SK-N-SH (cell line): ENCODE data around the gene PDE10A. TPM values are rescaled to one million over a fixed set of nuclear protein-coding genes. Genes with fewer than 3 reads are reported as not detected.

Source experiments
- CTCF ChIA-PET: fragments of 300-600, 350-600 bp; formaldehyde crosslinking; extraction: SDS; loops from one replicate; lab custom pipeline; 2021; lab: Yijun Ruan, JAX
- POLR2A ChIA-PET: fragments of 350-600 bp; sonication (Branson Sonifier 250); formaldehyde crosslinking; extraction: SDS; loops from one replicate; lab custom pipeline; 2020; ENCODE audit warnings: antibody characterized with exemption, inconsistent platforms; lab: Yijun Ruan, JAX
- DNase-seq: peaks from one replicate; pipeline ENCODE4 v3.0.0; 2012
- H2AFZ ChIP-seq: fragments of 200-600 bp; sonication (generic); 2 replicates; pipeline ENCODE4 v1.8.1; 2016; ENCODE audit warnings: antibody characterized with exemption, mild to moderate bottlenecking, low read depth
- H3F3A ChIP-seq: fragments of 200-600 bp; sonication (generic); replicated peaks from 2 replicates; pipeline ENCODE3; 2016; ENCODE audit warnings: antibody characterized with exemption, mild to moderate bottlenecking; ENCODE audit not compliant: insufficient read depth
- H3K27ac ChIP-seq, 2 experiments: fragments of 200-500 bp in 1 of 2; fragments of 200-600 bp in 1 of 2; sonication (Bioruptor generic) in 1 of 2; sonication (generic), shearing (Covaris generic) in 1 of 2; 2 replicates each; pipeline versions ENCODE4 v1.5.1 to v1.6.1; 2014 to 2016; ENCODE audit warnings: low read depth in 2 of 2, inconsistent platforms in 1 of 2, low read length in 1 of 2, mild to moderate bottlenecking in 1 of 2, mixed read lengths in 1 of 2
- H3K27me3 ChIP-seq: fragments of 200-600 bp; sonication (generic), shearing (Covaris generic); 2 replicates; pipeline ENCODE4 v1.6.1; 2016; ENCODE audit warnings: mixed run types; ENCODE audit not compliant: insufficient read depth
- H3K36me3 ChIP-seq, 2 experiments: fragments of 200-500 bp in 1 of 2; fragments of 200-600 bp in 1 of 2; sonication (Bioruptor generic) in 1 of 2; sonication (generic) in 1 of 2; replicated peaks in 1 of 2; 2 replicates each; pipeline versions ENCODE3 to v1.5.1; 2014 to 2016; ENCODE audit warnings: low read length in 1 of 2, mild to moderate bottlenecking in 1 of 2; ENCODE audit not compliant: insufficient read depth in 2 of 2, control insufficient read depth in 1 of 2
- H3K4me1 ChIP-seq, 2 experiments: fragments of 200-500 bp in 1 of 2; fragments of 200-600 bp in 1 of 2; sonication (Bioruptor generic) in 1 of 2; sonication (generic), shearing (Covaris generic) in 1 of 2; 2 replicates each; pipeline versions ENCODE4 v1.5.1 to v1.6.1; 2014 to 2016; ENCODE audit warnings: low read depth in 1 of 2, low read length in 1 of 2, mixed run types in 1 of 2; ENCODE audit not compliant: insufficient read depth in 2 of 2, control insufficient read depth in 1 of 2
- H3K4me2 ChIP-seq: fragments of 200-600 bp; sonication (generic), shearing (Covaris generic); 2 replicates; pipeline ENCODE4 v1.6.1; 2017; ENCODE audit warnings: mixed run types
- H3K4me3 ChIP-seq, 2 experiments: fragments of 200-500 bp in 1 of 2; fragments of 200-600 bp in 1 of 2; sonication (Bioruptor generic) in 1 of 2; sonication (generic), shearing (Covaris generic) in 1 of 2; 2 replicates each; pipeline versions ENCODE4 v1.5.1 to v1.8.1; 2014 to 2016; ENCODE audit warnings: low read depth in 2 of 2, inconsistent platforms in 1 of 2, low read length in 1 of 2, mild to moderate bottlenecking in 1 of 2, mixed read lengths in 1 of 2, moderate library complexity in 1 of 2
- H3K79me2 ChIP-seq: fragments of 200-600 bp; sonication (generic); 2 replicates; pipeline ENCODE4 v1.8.1; 2017; ENCODE audit warnings: mild to moderate bottlenecking; ENCODE audit not compliant: insufficient read depth
- H3K9ac ChIP-seq: fragments of 200-600 bp; sonication (generic); 2 replicates; pipeline ENCODE4 v1.6.1; 2017; ENCODE audit warnings: mixed run types
- H3K9me2 ChIP-seq: fragments of 200-600 bp; sonication (generic); 2 replicates; pipeline ENCODE4 v1.6.1; 2017; ENCODE audit warnings: mixed run types
- H3K9me3 ChIP-seq: fragments of 200-600 bp; sonication (generic); 2 replicates; pipeline ENCODE4 v1.6.1; 2017; ENCODE audit warnings: mixed run types, mild to moderate bottlenecking, moderate library complexity
- H4K20me1 ChIP-seq: fragments of 200-600 bp; sonication (generic); 2 replicates; pipeline ENCODE4 v1.6.1; 2017; ENCODE audit warnings: mild to moderate bottlenecking, mixed run types; ENCODE audit not compliant: insufficient read depth
- ELF1 ChIP-seq: IDR thresholded peaks from 2 replicates; pipeline ENCODE4 v1.4.0; 2012
- EP300 ChIP-seq, 2 experiments: IDR thresholded peaks; 2 replicates each; pipeline versions ENCODE4 v1.4.0 to v1.6.1; 2012; ENCODE audit warnings: borderline replicate concordance in 1 of 2, low read depth in 1 of 2, low read length in 1 of 2
- EZH2phosphoT487 ChIP-seq: fragments of 200-600 bp; sonication (generic); IDR thresholded peaks from 2 replicates; pipeline ENCODE4 v1.6.1; 2017; ENCODE audit warnings: low read depth, mixed run types, mild to moderate bottlenecking, antibody characterized with exemption, moderate library complexity, borderline replicate concordance
- FOXM1 ChIP-seq: IDR thresholded peaks from 2 replicates; pipeline ENCODE4 v1.4.0; 2012; ENCODE audit warnings: low read depth, mild to moderate bottlenecking
- GABPA ChIP-seq: IDR thresholded peaks from 2 replicates; pipeline ENCODE4 v1.4.0; 2012; ENCODE audit warnings: low read depth, mild to moderate bottlenecking
- JUND ChIP-seq: IDR thresholded peaks from 2 replicates; pipeline ENCODE4 v1.4.0; 2012
- MEF2A ChIP-seq: IDR thresholded peaks from 2 replicates; pipeline ENCODE4 v1.4.0; 2012; ENCODE audit warnings: low read depth, borderline replicate concordance
- NFIC ChIP-seq: IDR thresholded peaks from 2 replicates; pipeline ENCODE4 v1.4.0; 2012; ENCODE audit warnings: borderline replicate concordance
- NRF1 ChIP-seq: IDR thresholded peaks from 2 replicates; pipeline ENCODE4 v1.6.1; 2012; ENCODE audit warnings: low read depth, mild to moderate bottlenecking, low read length
- POLR2AphosphoS5 ChIP-seq: IDR thresholded peaks from 2 replicates; pipeline ENCODE4 v1.6.1; 2012; ENCODE audit warnings: low read depth, low read length
- RCOR1 ChIP-seq: fragments of 150-350 bp; IDR thresholded peaks from 2 replicates; pipeline ENCODE4 v1.6.1; 2017; ENCODE audit warnings: antibody characterized with exemption, low read length
- RFX5 ChIP-seq: IDR thresholded peaks from 2 replicates; pipeline ENCODE4 v1.6.1; 2012; ENCODE audit warnings: mild to moderate bottlenecking, improper control_type of control experiment, low read length
- RXRA ChIP-seq: IDR thresholded peaks from 2 replicates; pipeline ENCODE4 v1.4.0; 2012; ENCODE audit warnings: low read depth, mild to moderate bottlenecking, borderline replicate concordance
- SIN3A ChIP-seq: IDR thresholded peaks from 2 replicates; pipeline ENCODE4 v1.6.1; 2012; ENCODE audit warnings: low read depth, mild to moderate bottlenecking, low read length, moderate library complexity, borderline replicate concordance
- TCF12 ChIP-seq: IDR thresholded peaks from 2 replicates; pipeline ENCODE4 v1.4.0; 2012
- YY1 ChIP-seq: IDR thresholded peaks from 2 replicates; pipeline ENCODE4 v1.4.0; 2012; ENCODE audit warnings: low read depth, mild to moderate bottlenecking
- WGBS: methylation state at CpG from one replicate; pipeline ENCODE4 v1.1.6; 2017; ENCODE audit warnings: low lambda C conversion rate; 5-methylcytosine and 5-hydroxymethylcytosine counted together
- polyA plus RNA-seq, 3 experiments: library from polyadenylated mRNA; depleted of rRNA; stranded (reverse); fragments of >200 nt; gene quantifications; 2 replicates each; pipeline ENCODE4 v1.2.3, GENCODE V29; 2012
- TF ChIP-seq, protein P1 (sequence below): fragments of 150-350 bp; IDR thresholded peaks from 2 replicates; pipeline ENCODE4 v1.6.1; 2016; ENCODE audit warnings: mild to moderate bottlenecking, low read depth, low read length
- TF ChIP-seq, protein P2 (sequence below): IDR thresholded peaks from 2 replicates; pipeline ENCODE4 v1.4.0; 2012; ENCODE audit warnings: low read depth

Gene PDE10A
- polyA plus RNA-seq, 1 of the 3 experiments (the other 2 are of a cell fraction) = 0.43 TPM

DNA sequence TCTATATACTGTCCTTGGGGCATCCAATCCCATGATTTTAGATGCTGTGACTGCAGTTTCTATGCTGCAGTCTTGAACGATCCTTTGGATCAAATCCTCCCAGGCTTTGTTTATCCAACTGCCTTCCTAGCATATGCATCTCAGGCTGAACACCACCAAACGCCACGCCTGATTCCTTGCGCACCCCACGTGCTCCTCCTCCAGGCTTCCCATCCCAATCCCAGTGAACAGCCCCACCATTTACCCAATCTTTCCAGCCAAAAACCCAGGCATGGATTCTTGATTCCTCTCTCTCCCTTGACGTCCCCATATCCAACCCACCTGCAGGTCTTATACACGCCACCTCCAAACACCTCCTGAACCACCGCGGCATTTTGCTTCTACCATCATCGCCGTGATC lies 7.8 kb downstream of the PDE10A start (continued):
- TF ChIP-seq, protein P1, sequence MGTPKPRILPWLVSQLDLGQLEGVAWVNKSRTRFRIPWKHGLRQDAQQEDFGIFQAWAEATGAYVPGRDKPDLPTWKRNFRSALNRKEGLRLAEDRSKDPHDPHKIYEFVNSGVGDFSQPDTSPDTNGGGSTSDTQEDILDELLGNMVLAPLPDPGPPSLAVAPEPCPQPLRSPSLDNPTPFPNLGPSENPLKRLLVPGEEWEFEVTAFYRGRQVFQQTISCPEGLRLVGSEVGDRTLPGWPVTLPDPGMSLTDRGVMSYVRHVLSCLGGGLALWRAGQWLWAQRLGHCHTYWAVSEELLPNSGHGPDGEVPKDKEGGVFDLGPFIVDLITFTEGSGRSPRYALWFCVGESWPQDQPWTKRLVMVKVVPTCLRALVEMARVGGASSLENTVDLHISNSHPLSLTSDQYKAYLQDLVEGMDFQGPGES = no peak
- TF ChIP-seq TCF12 (no peak), GABPA (no peak), MEF2A (no peak), EZH2phosphoT487 (no peak), EP300 (IDR thresholded peaks at IDR 0.05; ENCODE audit: borderline replicate concordance in 1 of 2, low read depth in 1 of 2, low read length in 1 of 2) (no peak)

DNA sequence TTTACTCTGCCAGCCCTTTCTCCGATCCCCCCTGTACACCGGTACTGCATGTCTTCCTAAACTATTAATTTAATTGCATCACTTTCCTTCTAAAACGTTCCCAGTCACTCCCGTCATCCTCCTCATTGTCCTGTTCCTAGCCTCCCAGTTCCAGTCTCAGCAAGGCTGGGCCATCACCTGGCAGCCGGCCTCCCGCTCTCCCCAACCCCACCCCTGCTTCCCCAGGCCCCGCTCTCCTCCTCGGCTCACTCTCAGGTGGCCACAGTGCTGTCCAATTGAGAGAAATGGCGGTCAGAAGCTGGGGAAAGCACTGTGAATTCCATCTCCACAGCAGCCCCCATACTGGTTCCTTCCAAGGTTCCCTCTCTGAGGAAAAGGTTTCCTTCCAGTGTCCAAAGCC lies 8.9 kb downstream of the PDE10A start:
- ChIA-PET CTCF (interaction anchor here (0.9 kb wide), 1 partner anchor 196 kb away, joined by 3 read pairs; no protein-coding TSS in a partner anchor), POLR2A (no interaction called here)
- WGBS = 67% methylated on average over 9 of the region's 9 CpGs
- H3K9ac ChIP-seq = no peak overlapping the region
- no peaks in the 10 kb centered on the region for H3K36me3 ChIP-seq
- H3K79me2 ChIP-seq = no peaks in the 10 kb centered on the region
- no peak overlapping the region for H3K27ac ChIP-seq
- H3F3A ChIP-seq = peaks cover 5% of the 10 kb centered on the region
- no peaks in the 10 kb centered on the region for H3K9me2 ChIP-seq
- no peaks in the 10 kb centered on the region for H4K20me1 ChIP-seq
- DNase-seq = no peak
- no peak overlapping the region for H3K4me3 ChIP-seq
- no peak overlapping the region for H3K4me2 ChIP-seq
- no peaks in the 10 kb centered on the region for H3K9me3 ChIP-seq
- no peak overlapping the region for H2AFZ ChIP-seq
- no peak for TF ChIP-seq NRF1
- no peak for TF ChIP-seq MEF2A
- TF ChIP-seq RFX5 = no peak
- no peak for TF ChIP-seq SIN3A
- no peak for TF ChIP-seq FOXM1
- TF ChIP-seq RCOR1 = no peak
- no peak for TF ChIP-seq ELF1
- no peak for TF ChIP-seq EP300 (IDR thresholded peaks at IDR 0.05; ENCODE audit: borderline replicate concordance in 1 of 2, low read depth in 1 of 2, low read length in 1 of 2)
- no peak for TF ChIP-seq NFIC
- no peak for TF ChIP-seq GABPA
- no peak for TF ChIP-seq RXRA
- TF ChIP-seq EZH2phosphoT487 = no peak
- TF ChIP-seq YY1 = no peak
- TF ChIP-seq JUND = no peak
- TF ChIP-seq, protein P2, sequence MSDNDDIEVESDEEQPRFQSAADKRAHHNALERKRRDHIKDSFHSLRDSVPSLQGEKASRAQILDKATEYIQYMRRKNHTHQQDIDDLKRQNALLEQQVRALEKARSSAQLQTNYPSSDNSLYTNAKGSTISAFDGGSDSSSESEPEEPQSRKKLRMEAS = no peak
- no peak for TF ChIP-seq POLR2AphosphoS5
- H3K4me1 ChIP-seq = peaks cover 0 to 4% of the 10 kb centered on the region in 2 experiments; a peak in 1 of 4 replicates
- H3K27me3 ChIP-seq = no peaks in the 10 kb centered on the region
